CD4-positive, alpha-beta T cell (primary cell): ENCODE results near the gene FOXP4. TPM values are rescaled to one million over a fixed set of nuclear protein-coding genes. Genes with fewer than 3 reads are reported as not detected.

ENCODE experiments used
- ATAC-seq: fragments of 200-7000 bp; cut with Tn5 transposase; one replicate; pipeline ENCODE4 v1.10.0; 2022; ENCODE audit warnings: mild to moderate bottlenecking; ENCODE audit not compliant: poor library complexity
- CTCF ChIA-PET: fragments of 350-600 bp; sonication (Branson Sonifier 250); formaldehyde crosslinking; loops from one replicate; lab custom pipeline; 2021; ENCODE audit warnings: antibody characterized with exemption, inconsistent platforms; lab: Charles Lee
- POLR2A ChIA-PET: fragments of 350-600 bp; sonication (Branson Sonifier 250); formaldehyde crosslinking; loops from one replicate; lab custom pipeline; 2021; ENCODE audit warnings: antibody characterized with exemption, inconsistent platforms; lab: Charles Lee
- DNase-seq, 14 experiments: peaks; one replicate each; pipeline ENCODE4 v3.0.0-alpha.2; 2013 to 2020; ENCODE audit warnings: mixed read lengths in 2 of 14
- H3K27ac ChIP-seq, 2 donors: one replicate each; pipeline versions ENCODE4 v1.5.1 to v1.7.0; 2013; ENCODE audit warnings: low read length in 2 of 2, low read depth in 1 of 2, mild to moderate bottlenecking in 1 of 2
- H3K27me3 ChIP-seq, 2 experiments: 1 replicate in 1 of 2; 2 replicates in 1 of 2; pipeline versions ENCODE4 v1.6.1 to v1.7.0; 2013; ENCODE audit warnings: low read length in 2 of 2, control low read depth in 1 of 2, mild to moderate bottlenecking in 1 of 2, moderate library complexity in 1 of 2; ENCODE audit not compliant: insufficient read depth in 2 of 2, control insufficient read depth in 1 of 2
- H3K36me3 ChIP-seq: one replicate; pipeline ENCODE4 v1.6.1; 2013; ENCODE audit warnings: low read length, control low read depth; ENCODE audit not compliant: insufficient read depth
- H3K4me1 ChIP-seq: one replicate; pipeline ENCODE4 v1.6.1; 2013; ENCODE audit warnings: low read length, control low read depth; ENCODE audit not compliant: insufficient read depth
- H3K4me3 ChIP-seq: one replicate; pipeline ENCODE4 v1.5.1; 2013; ENCODE audit warnings: mild to moderate bottlenecking, low read length, moderate library complexity
- H3K9me3 ChIP-seq, 2 experiments: 1 replicate in 1 of 2; 2 replicates in 1 of 2; pipeline versions ENCODE4 v1.6.1 to v1.7.0; 2013; ENCODE audit warnings: low read length in 2 of 2, mild to moderate bottlenecking in 2 of 2, control low read depth in 1 of 2, moderate library complexity in 1 of 2; ENCODE audit not compliant: control insufficient read depth in 1 of 2, insufficient read depth in 1 of 2
- H3K27ac Mint-ChIP-seq: one replicate; pipeline ENCODE4 v1.8.0; 2020; ENCODE audit warnings: mixed read lengths
- H3K27me3 Mint-ChIP-seq: one replicate; pipeline ENCODE4 v1.8.0; 2021; ENCODE audit warnings: mixed read lengths
- H3K36me3 Mint-ChIP-seq: one replicate; pipeline ENCODE4 v1.8.0; 2021; ENCODE audit warnings: low read depth, mixed read lengths
- H3K4me1 Mint-ChIP-seq: one replicate; pipeline ENCODE4 v1.8.0; 2021; ENCODE audit warnings: low read depth, mixed read lengths
- H3K4me3 Mint-ChIP-seq: one replicate; pipeline ENCODE4 v1.8.0; 2020; ENCODE audit warnings: mild to moderate bottlenecking, mixed read lengths
- H3K9me3 Mint-ChIP-seq: one replicate; pipeline ENCODE4 v1.8.0; 2020; ENCODE audit warnings: mixed read lengths
- CTCF ChIP-seq: fragments of 200-600 bp; IDR thresholded peaks from one replicate; pipeline ENCODE4 v1.8.0; 2022; ENCODE audit warnings: antibody characterized with exemption, mild to moderate bottlenecking
- intact Hi-C, 2 experiments: fragments of 100-400 bp; cut with DNase I in 1 of 2; cut with micrococcal nuclease in 1 of 2; formaldehyde crosslinking; loops; one replicate each; pipeline versions ENCODE4 v1.15.1 to v1.9.0; 2023 to 2025; cut with DNase I, micrococcal nuclease
- total RNA-seq, 174 experiments: library from RNA in 2 of 174; stranded (reverse) in 2 of 174; gene quantifications; one replicate each; pipeline ENCODE4 v1.2.3 and lab custom pipeline; 2021 to 2026

The FOXP4 gene
- total RNA-seq, 2 experiments from 2014 or later, result 3.7 to 3.9 TPM

GRCh38 chr6:41573276-41573675 is 27.1 kb downstream of the FOXP4 start:
- Mint-ChIP-seq H3K36me3 (peaks cover 11% of the 10 kb centered on the region), H3K27ac (no peak overlapping the region), H3K4me1 (no peaks in the 10 kb centered on the region), H3K27me3 (no peaks in the 10 kb centered on the region), H3K9me3 (no peaks in the 10 kb centered on the region), H3K4me3 (no peak overlapping the region)
- H3K9me3 ChIP-seq, result no peaks in the 10 kb centered on the region
- TF ChIP-seq CTCF, result no peak
- H3K4me1 ChIP-seq, result no peaks in the 10 kb centered on the region
- H3K4me3 ChIP-seq, result no peak overlapping the region
- no peak for ATAC-seq
- DNase-seq, result no peak
- H3K36me3 ChIP-seq, result peaks cover 6% of the 10 kb centered on the region
- H3K27ac ChIP-seq, result no peak overlapping the region
- intact Hi-C loops, result no loop called here
- POLR2A ChIA-PET, result no interaction called here
- CTCF ChIA-PET, result no interaction called here
- no peaks in the 10 kb centered on the region for H3K27me3 ChIP-seq

- CTCF ChIA-PET, result no interaction called here
These were observed 27.8 kb downstream of the FOXP4 start for GRCh38 chr6:41573985-41574384.

GRCh38 chr6:41575598-41575997 is 29.4 kb downstream of the FOXP4 start:
- H3K4me3 Mint-ChIP-seq, result no peak overlapping the region
- intact Hi-C loops, result no loop called here
- ChIA-PET CTCF (no interaction called here), POLR2A (no interaction called here)
- no peak overlapping the region for H3K27ac ChIP-seq
- no peaks in the 10 kb centered on the region for H3K9me3 Mint-ChIP-seq
- no peak for ATAC-seq
- no peaks in the 10 kb centered on the region for H3K36me3 ChIP-seq
- DNase-seq, result no peak
- no peaks in the 10 kb centered on the region for H3K4me1 Mint-ChIP-seq
- no peak overlapping the region for H3K27ac Mint-ChIP-seq
- H3K4me1 ChIP-seq, result no peaks in the 10 kb centered on the region
- H3K36me3 Mint-ChIP-seq, result peaks cover 11% of the 10 kb centered on the region
- TF ChIP-seq CTCF, result no peak
- no peaks in the 10 kb centered on the region for H3K27me3 Mint-ChIP-seq
- H3K9me3 ChIP-seq, result no peaks in the 10 kb centered on the region
- no peaks in the 10 kb centered on the region for H3K27me3 ChIP-seq
- H3K4me3 ChIP-seq, result no peak overlapping the region

More at GRCh38 chr6:41573985-41574384, 27.8 kb downstream of the FOXP4 start:
- ATAC-seq (no peak), DNase-seq (no peak)
- no peak for TF ChIP-seq CTCF
- Mint-ChIP-seq H3K27ac (no peak overlapping the region), H3K4me3 (no peak overlapping the region), H3K36me3 (peaks cover 11% of the 10 kb centered on the region), H3K9me3 (no peaks in the 10 kb centered on the region), H3K27me3 (no peaks in the 10 kb centered on the region), H3K4me1 (no peaks in the 10 kb centered on the region)
- no peak overlapping the region for H3K27ac ChIP-seq
- intact Hi-C loops, result no loop called here
- peaks cover under 1% of the 10 kb centered on the region for H3K36me3 ChIP-seq
- no peaks in the 10 kb centered on the region for H3K27me3 ChIP-seq
- no peaks in the 10 kb centered on the region for H3K9me3 ChIP-seq
- no peaks in the 10 kb centered on the region for H3K4me1 ChIP-seq
- H3K4me3 ChIP-seq, result no peak overlapping the region
- POLR2A ChIA-PET, result no interaction called here
